Inflammatory macrophage treated with lipopolysaccharide for 1 hour (primary cell): Measurements from ENCODE around the gene GRIK4.
A peak's percentile ranks its signal among the peaks of the same experiment; 100 is the strongest.
"Not testable (repeated sequence)": the region's sequence is repeated elsewhere in the genome, so short reads cannot be mapped to it uniquely, and the experiment has no call there.

ENCODE experiments used
- DNase-seq, 2 donors: peaks; one replicate each; pipeline ENCODE4 v3.0.0-alpha.2; 2020 to 2022

The GRIK4 gene

GRCh38 chr11:120610111-120610510, 98.6 kb downstream of the GRIK4 start:
- DNase-seq, result no peak

- no peak for DNase-seq
Measured at GRCh38 chr11:120611581-120611980, 100.0 kb downstream of the GRIK4 start.

DNA sequence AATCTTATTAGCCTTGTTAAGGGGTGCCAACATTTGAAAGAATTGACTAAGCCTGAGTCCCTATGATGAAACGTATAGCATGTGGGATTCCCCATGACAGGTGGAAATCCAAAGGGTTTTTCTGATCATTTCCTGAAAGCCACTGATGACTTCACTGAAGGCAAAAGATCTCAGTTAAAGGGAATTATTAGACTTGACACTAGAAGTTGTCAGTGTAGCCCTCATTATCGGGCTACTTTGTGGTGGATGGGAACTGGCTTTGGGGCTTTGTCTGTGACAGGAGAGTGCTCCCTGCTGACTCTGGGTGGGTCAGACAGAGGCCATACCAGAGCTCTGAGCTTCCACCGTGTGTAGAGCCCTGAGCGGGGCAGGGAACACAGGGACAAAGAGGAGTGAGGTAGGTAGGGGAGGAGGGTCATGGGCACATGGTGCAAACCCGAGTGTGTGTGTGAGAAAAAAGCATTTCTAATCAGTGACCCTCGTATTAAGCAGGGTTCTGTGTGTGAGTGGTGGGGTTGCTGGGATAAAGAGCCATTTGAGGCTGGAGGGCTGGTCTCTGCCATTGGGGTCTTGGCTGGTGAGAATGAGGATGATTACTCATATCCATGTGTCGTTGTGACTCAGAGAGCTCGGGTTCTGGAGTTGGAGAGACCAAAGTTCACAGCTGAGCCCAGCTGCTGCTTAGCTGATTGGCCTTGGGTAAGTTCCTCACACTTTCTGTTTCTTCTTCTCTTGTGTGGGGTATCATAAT, 101.1 kb downstream of the GRIK4 start:
- DNase-seq, result peak; percentile 36 to 69

DNA sequence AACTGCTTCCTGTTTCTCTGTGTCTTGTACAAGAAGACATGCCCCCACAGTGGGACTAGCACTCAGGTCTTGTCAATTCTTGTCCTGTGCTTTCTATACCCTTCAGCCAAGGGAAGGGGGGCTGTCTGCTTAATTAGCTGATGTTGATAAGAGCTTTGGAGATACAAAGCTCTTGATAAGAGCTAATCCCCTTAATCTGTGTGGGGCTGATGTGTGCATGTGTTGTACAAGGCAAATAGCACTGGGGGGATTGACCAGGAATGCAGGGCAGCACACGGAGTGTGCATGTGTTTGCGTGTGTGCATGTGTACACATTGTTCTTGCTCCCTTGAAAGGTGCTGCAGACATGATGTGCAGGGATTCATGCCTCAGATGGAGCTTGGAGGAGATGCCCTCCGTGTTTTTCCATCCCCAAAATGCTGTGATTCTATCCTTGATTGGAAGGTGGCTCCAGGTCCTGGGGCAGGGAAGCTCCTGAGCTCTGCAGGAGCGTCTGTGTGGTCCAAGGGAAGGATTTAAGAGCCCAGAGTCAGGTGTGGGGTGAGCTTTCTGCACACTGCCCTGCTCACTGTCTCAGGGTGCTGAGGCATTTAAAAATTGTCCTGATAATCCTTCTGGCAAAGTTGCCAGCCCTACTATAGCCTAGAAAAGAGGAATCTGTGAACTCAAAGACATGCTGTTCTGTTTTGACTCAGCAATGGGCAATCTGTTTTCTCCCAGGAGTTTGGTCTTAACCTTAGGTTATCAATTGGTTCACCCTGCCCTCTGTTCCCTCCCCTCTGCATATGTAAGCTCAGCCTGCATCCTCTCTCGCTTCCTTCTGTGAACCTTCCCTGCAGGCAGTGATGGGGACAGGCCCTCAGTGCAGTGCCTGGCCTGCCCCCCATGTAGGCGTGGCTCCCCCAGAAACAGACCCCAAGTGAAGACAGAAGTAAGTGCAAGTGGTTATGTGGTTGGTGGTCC, 102.0 kb downstream of the GRIK4 start:
- DNase-seq, result no peak

GRCh38 chr11:120615391-120615790, 103.8 kb downstream of the GRIK4 start:
- DNase-seq, result no peak

DNA sequence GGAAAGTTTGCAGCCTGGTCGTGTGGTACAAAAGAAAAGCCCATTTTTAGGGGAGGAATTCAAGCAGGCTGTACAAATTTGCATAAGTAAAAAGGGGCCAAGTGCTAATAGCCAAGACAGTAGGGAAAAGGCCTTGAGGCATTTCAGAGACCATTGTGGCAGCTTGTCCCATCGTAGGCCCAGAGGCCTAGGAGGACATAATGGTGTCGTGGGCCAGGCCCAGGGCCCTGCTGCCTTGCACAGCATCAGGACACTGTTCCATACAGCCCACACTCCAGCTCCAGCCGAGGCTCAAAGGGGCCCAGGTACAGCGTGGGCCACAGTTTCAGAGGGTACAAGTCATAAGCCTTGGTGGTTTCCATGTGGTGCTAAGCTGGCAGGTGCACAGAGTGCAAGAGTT, 106.9 kb downstream of the GRIK4 start:
- DNase-seq, result no peak

GRCh38 chr11:120622189-120622875, 110.8 kb downstream of the GRIK4 start:
- DNase-seq, result peak in 1 of 2 donors; percentile 19

DNA sequence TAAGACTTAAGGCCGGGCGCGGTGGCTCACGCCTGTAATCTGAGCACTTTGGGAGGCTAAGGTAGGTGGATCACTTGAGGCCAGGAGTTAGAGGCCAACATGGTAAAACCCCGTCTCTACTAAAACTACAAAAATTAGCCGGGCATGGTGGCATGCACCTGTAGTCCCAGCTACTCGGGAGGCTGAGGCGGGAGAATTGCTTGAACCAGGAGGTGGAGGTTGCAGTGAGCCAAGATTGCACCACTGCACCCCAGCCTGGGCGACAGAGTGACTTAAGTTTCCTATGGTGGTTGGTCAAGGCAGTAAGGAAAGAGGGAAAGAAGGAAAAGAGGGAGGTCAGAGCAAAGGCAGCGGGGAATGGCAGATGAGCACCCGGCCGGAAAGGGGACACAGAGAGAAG, 113.4 kb downstream of the GRIK4 start:
- DNase-seq, result not testable (repeated sequence)

- DNase-seq, result no peak
Measured at GRCh38 chr11:120625565-120625964, 114.0 kb downstream of the GRIK4 start.

GRCh38 chr11:120626791-120627190, 115.2 kb downstream of the GRIK4 start:
- DNase-seq, result no peak

GRCh38 chr11:120627327-120628163, 116.0 kb downstream of the GRIK4 start:
- no peak for DNase-seq

- no peak for DNase-seq
Measured at GRCh38 chr11:120629407-120630080, 118.0 kb downstream of the GRIK4 start.

GRCh38 chr11:120630122-120630521, 118.6 kb downstream of the GRIK4 start:
- DNase-seq, result no peak

- DNase-seq, result no peak
Measured at GRCh38 chr11:120632579-120632978, 121.0 kb downstream of the GRIK4 start.

DNA sequence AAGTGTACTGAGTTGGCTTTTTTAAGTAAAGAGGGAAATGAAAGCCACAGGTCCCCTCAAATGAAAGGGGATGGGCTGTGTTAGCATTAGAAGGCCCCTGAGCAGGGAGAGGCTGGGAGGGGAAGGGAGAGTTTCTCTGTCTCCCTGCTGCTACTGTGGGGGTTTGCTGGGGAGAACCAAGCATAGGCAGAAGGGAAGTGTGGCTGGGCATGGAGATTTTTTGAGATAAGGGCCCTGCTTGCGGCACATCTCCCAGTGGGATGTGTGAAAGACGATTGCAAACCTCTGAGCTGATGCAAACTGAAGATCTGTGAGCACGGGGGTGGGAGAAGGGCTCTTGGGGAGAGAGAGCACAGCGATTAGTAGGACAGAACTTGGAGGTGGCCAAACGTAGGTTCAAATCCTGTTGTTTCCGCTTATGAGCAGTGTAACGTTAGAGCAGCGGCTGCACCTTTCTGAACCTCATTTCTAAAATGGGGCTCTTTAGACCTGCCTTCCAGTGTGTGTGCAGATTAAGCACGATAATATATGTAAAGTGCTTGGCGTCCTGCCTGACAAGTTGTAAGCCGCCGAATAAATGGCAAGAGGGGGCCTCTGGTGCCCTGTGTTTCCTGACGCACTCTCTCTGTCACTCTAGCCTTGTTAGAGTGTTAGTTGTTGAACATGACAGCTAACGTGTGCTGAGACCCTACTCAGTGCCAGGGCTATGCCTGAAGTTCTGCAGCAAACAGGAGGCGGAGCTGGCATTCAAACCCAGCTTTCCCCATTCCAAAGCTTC, 122.3 kb downstream of the GRIK4 start:
- no peak for DNase-seq

GRCh38 chr11:120634706-120635105, 123.2 kb downstream of the GRIK4 start:
- no peak for DNase-seq

- no peak for DNase-seq
Measured at GRCh38 chr11:120635136-120635810, 123.7 kb downstream of the GRIK4 start.

DNA sequence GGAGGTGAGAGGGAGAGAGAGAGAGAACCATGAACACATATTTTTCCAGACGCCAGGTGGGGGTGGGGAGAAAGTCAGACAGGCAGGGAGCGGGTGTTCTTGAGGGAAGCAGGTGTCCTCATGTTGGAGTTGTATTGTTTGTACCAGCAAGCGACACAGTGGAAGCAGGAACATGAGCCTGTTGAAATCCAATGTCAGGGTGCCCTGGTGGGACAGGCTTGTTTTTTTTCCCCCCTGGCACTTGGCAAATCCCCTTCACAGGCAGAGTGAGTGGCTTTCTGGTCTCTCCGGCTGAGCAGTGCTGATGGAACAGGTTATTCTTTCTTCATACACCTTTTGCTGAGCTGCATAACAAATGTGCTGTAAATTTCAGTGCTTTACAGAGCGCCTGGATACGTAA, 125.6 kb downstream of the GRIK4 start:
- no peak for DNase-seq

DNA sequence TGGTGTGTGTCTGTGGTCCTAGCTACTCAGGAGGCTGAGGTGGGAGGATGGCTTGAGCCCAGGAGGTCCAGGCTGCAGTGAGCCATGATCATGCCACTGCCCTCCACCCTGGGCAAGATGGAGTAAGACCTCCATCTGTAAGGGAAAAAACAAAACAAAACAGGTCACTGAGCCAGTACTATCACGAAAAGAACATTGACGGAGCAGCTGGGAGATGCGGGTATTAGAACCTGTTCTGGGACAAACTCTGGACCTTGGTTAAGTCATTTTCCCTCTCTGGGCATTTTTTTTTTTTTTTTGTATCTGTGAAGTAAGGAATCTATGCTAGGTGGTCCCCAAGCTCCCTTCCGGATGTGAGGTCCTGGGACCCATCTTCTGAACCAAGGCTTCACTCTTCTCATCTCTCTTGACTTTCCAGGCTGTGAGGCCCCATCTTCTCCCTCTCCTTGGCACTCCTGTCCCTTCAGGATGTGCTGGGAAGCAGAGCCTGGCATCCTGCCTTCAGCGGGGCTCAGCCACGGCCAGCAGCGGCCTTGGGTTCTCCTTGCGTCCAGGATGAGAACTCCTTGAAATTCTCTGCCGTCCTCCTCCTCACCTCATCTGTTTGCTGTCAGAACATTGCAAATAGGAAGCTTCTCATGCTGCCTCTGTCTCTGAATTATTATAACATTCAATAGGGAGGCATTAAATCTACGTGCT, 130.8 kb downstream of the GRIK4 start:
- DNase-seq, result no peak

DNA sequence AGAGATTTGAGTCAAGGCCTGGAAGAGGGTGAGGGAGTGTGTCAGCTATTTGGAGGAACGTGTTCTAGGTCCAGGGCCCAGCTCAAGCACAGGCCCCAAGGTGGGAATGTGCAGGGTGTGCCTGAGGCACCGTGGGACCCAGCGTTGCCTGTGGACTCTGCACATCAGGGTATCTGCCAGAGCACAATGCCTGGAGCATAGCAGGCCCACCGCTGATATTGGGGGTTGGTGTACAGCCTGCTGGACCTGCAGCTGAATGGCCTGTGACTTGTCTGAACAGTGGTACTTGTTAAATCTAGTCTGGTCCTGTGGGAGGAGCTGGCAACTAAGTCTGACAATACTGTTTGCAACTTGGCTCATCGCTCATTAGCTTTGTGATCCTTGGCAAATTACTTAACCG, 131.7 kb downstream of the GRIK4 start:
- no peak for DNase-seq
